ENCODE data around the gene PIH1D1.
"Not testable (repeated sequence)": the region's sequence is repeated elsewhere in the genome, so short reads cannot be mapped to it uniquely, and the experiment has no call there.

The PIH1D1 gene

GRCh38 chr19:49456326-49456725 is 4.7 kb upstream of the PIH1D1 start:
- no peak for DNase-seq (ENCODE audit: low read depth in 2 of 2)

- DNase-seq (ENCODE audit: low read depth in 2 of 2), result no peak
Measured at GRCh38 chr19:49455773-49456172, 4.2 kb upstream of the PIH1D1 start.

DNA sequence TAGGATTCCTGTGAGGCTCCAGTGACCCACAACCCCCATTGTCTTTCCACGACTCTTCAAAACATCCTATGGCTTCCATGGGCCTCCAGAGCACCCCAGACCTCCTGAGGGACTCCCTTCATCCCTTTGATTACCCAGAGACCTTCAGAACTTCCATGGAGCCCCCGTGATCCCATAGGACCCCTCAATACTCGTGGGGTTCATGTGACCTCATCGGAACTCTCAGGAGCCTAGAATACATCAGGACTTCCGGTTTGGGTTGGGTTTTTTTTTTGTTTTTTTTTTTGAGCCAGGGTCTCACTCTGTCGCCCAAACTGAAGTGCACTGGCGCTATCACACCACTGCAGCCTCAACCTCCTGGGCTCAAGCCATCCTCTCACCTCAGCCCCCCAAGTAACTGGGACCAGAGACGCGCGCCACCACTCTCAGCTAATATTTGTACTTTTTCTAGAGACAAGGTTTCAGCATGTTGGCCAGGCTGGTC is 2.2 kb upstream of the PIH1D1 start:
- no peak for DNase-seq (ENCODE audit: low read depth in 2 of 2)

GRCh38 chr19:49453013-49453756 is 1.6 kb upstream of the PIH1D1 start, which contains the start of gene ALDH16A1:
Gene ALDH16A1 (plus strand): TSS chr19:49453225. CDS start chr19:49453332, 107 bp downstream.
- DNase-seq (ENCODE audit: low read depth in 2 of 2), result peak; percentile 91 to 95

DNA sequence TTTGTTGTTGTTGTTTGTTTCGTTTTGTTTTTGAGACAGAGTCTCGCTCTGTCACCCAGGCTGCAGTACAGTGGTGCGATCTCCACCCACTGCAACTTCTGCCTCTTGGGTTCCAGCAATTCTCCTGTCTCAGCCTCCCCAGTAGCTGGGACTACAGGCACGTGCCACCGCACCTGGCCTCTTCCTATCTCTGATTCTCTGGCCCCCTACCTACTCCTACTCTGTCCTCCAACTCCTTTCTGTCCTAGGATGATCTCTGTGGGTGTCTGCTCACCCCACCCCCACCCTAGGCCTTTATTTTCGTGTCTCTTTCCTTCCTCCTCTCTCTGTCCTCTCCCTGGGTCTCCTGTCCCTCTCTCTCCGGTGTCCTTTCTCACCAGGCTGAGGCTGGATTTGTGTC is 1.2 kb downstream of the PIH1D1 start:
- no peak for DNase-seq (ENCODE audit: low read depth in 2 of 2)

- no peak for DNase-seq (ENCODE audit: low read depth in 2 of 2)
Measured at GRCh38 chr19:49448432-49448786, 3.2 kb downstream of the PIH1D1 start.

DNA sequence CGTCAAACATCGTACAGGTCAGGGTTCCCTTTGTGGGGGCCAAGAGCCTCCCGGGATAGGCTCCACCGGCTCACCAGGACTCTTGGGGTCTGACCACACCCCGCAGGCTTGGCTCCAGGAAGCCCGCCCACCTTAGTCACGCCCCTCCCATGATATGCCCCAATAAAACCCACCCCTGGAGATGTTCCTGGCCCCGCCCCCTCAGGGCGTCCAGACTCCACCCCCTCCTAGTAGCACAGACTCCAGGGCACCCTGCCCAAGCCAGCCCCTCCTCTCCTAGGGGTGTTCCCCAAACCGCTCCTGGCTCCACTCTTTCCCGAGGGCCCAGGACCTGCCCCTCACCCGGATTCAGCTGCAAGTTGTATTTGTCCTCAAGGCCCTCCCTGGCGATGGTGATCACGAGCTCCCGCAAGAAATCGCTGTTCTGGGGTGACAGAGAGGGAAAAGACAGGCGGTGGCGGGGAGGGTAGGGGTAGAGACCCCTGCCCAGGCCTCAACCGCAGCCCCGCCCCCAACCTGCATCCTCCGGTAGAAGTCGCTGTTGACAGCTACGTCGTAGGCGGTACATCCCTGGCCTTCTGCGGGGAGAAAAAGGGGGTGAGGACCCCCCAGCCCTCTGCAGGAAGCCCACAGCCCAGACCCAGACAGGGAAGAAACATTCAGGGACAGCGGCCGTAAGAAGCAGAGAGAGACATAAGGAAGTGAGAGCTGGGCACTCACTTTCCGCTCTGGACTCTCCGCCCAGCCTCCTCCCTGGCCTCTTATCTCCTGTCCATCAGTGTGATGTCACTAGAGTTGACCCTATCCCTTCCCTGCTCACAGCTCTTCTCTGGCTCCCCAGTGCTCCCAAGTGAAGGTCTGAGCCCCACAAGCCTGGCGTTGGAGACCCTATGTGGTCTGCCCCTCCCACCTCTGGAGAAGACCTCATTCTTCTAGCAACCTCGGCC is 3.9 kb downstream of the PIH1D1 start:
- no peak for DNase-seq (ENCODE audit: low read depth in 2 of 2)

DNA sequence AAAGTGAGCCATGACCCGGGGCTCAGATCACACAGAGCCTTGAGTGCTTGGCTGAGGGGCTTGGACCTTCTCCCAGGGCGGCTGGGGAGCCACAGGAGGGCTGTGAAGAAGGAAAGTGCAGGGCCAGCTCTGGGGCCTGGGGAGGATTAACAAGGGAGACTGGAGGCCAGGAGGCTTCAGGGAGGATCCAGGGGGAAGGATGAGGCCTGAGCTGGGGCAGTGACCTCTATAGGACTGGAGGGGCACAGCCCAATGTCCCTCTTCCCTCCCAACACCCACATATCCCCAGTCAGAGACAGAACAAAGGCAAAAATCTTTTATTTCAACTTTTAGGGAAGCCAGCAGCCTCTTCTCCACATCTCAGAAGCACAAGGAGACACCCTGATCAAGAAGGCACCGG is 5.6 kb downstream of the PIH1D1 start:
- DNase-seq (ENCODE audit: low read depth in 2 of 2), result no peak

DNA sequence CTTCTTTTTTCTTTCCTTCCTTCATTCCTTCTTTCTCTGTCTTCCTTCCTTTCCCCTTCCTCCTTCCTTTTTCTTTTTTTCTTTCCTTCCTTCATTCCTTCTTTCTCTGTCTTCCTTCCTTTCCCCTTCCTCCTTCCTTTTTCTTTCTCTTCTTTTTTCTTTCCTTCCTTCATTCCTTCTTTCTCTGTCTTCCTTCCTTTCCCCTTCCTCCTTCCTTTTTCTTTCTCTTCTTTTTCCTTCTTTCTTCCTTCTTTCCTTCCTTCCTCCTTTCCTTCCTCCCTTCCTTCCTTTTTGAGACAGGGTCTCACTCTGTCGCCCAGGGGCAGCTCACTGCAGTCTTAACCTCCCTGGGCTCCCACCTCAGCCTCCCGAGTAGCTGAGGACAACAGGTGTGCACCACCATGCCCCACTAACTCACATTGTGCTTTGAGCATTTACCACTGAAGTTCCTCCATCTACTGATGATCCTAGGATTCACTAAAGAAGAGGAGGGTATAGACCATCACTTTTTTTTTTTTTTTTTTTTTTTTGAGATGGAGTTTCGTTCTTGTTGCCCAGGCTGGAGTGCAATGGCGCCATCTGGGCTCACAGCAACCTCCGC is 7.4 kb downstream of the PIH1D1 start:
- not testable (repeated sequence) for DNase-seq (ENCODE audit: low read depth in 2 of 2)

DNA sequence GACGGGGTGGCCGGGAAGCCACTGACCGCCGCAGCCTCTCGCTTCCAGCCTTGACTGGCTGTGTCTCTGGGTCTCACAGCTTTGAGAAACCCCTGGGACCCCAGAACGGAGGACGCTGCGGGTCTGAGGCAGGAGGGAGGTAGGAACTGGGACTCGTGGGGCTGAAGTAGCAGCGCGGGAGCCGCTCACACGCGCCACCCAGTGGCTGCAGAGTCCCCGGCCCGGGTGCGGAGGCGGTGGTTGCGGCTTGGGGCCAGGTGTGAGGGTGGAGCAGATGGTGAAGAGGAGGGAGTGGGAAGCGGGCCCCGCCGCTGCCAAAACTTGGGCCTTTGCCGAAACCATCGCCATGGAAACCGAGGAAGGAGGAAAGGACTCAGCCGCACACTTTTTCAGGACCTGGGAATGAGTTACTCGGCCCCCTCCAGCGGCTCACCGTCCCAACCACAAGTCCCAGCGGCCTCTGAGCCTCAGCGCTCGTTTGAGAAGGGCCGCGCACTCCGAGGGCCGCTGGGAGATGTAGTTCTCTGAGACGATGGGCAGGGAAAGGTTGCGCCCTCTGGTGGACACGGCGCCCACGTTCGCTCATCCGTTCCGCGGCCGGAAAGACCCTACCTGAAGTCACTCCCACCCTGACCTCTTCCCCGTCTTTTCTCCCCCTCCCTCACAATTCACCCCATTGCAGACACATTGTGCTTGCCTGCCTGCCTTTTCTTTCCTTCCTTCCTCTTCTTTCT is 8.1 kb downstream of the PIH1D1 start:
- peak; percentile 83 to 89 for DNase-seq (ENCODE audit: low read depth in 2 of 2)

DNA sequence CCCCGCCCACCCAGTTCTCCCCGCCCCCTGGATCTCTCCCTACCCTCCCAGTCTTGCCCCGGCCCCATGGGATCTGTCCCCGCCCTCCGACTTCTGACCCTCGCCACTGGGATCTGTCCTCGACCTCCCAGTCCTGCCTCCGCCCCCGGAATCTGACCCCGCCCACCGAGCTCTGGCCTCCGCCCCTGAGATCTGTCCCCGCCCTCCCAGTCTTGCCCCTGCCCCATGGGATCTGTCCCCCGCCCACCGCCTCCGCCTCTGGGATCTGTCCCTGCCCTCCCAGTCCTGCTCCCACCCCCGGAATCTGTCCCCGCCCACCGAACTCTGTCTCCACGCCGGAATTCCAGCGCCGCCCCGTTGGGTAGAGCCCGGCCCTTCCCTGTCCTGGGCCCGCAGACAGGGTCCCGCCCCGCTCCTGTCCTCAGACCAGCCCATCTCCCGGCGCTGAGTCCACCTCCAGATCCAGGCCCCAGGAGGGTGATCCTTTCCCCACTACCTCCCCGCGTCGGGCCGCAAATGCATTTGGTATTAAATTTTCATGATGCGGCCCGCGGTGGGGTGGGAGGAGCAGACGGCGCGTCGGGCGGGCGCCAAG is 8.7 kb downstream of the PIH1D1 start:
- no peak for DNase-seq (ENCODE audit: low read depth in 2 of 2)

GRCh38 chr19:49442354-49442753 is 9.3 kb downstream of the PIH1D1 start:
- DNase-seq (ENCODE audit: low read depth in 2 of 2), result no peak

GRCh38 chr19:49441960-49442350 is 9.7 kb downstream of the PIH1D1 start:
- no peak for DNase-seq (ENCODE audit: low read depth in 2 of 2)

- DNase-seq (ENCODE audit: low read depth in 2 of 2), result no peak
Measured at GRCh38 chr19:49441210-49441959, 10.2 kb downstream of the PIH1D1 start, which contains the start of gene SLC17A7. Gene SLC17A7 (minus strand): TSS chr19:49441527. CDS start chr19:49441379, 148 bp downstream.

GRCh38 chr19:49440439-49441209 is 11.0 kb downstream of the PIH1D1 start:
- no peak for DNase-seq (ENCODE audit: low read depth in 2 of 2)

DNA sequence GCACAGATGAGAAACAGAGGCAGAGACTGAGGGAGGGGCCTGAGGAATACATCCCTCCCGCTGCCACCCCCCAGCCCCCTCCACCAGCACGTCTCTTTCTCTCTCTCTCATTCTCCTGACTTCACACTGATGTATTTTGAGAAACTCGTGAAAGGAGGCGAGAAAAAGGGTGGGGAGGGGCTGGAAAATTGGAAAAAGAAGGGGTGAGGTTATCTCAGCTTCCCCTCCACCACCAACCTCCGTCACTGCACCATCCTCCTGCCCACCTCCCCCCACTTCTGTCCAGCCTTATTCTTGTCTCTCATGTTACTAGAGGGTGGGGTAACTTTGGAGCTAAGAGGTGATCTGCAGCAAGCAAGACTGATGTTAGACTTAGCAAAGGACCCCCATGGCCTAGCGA is 11.8 kb downstream of the PIH1D1 start:
- no peak for DNase-seq (ENCODE audit: low read depth in 2 of 2)

DNA sequence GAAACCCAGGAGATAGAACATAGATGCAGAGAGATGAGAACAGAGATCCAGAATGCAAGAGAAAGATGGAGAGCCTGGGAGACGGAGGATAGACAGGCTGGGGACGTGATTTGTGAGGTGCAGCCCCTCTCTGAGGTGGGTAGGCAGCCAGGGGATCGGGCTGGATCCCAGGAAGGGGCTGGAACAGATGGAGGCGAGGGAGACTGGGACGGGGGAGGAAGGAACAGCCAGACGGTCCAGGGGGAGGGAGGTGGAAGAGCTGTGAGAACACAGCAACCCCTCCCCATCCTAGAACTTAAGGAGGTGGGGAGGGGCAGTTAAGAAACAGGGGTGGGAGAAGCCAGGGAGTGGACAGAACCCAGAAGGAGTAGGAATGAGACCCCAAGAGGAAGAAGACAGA is 13.4 kb downstream of the PIH1D1 start:
- DNase-seq (ENCODE audit: low read depth in 2 of 2), result no peak

- no peak for DNase-seq (ENCODE audit: low read depth in 2 of 2)
Measured at GRCh38 chr19:49437231-49437630, 14.4 kb downstream of the PIH1D1 start.

GRCh38 chr19:49436381-49437017 is 15.1 kb downstream of the PIH1D1 start:
- no peak for DNase-seq (ENCODE audit: low read depth in 2 of 2)
